Stimulated activated CD8-positive, alpha-beta memory T cell treated with anti-CD3 and anti-CD28 coated beads, Interleukin-15, amount 100 ng/mL, for 48 hours (primary cell): Measurements from ENCODE around the gene EVX2.
A peak's percentile ranks its signal among the peaks of the same experiment; 100 is the strongest.

Experiments
- DNase-seq, 2 donors: peaks; one replicate each; pipeline ENCODE4 v3.0.0-alpha.2; 2020; ENCODE audit warnings: low read depth in 2 of 2

Gene EVX2

DNA sequence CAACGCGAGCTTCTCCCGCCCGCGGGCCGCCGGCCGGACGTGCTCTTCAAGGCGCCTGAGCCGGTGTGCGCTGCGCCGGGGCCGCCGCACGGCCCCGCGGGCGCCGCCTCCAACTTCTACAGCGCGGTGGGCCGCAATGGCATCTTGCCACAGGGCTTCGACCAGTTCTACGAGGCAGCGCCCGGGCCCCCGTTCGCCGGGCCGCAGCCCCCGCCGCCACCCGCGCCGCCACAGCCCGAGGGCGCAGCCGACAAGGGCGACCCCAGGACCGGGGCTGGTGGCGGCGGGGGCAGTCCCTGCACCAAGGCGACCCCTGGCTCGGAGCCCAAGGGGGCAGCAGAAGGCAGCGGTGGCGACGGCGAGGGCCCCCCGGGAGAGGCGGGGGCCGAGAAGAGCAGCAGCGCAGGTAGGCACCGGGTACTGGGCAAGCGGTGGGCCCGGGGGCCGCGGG is 24.0 kb upstream of the EVX2 start:
- no peak for DNase-seq

GRCh38 chr2:176106581-176107539 is 23.1 kb upstream of the EVX2 start, which contains the start of gene HOXD11:
Gene HOXD11 (plus strand): TSS chr2:176107280. CDS start chr2:176107356, 76 bp downstream.
- DNase-seq: no peak

DNA sequence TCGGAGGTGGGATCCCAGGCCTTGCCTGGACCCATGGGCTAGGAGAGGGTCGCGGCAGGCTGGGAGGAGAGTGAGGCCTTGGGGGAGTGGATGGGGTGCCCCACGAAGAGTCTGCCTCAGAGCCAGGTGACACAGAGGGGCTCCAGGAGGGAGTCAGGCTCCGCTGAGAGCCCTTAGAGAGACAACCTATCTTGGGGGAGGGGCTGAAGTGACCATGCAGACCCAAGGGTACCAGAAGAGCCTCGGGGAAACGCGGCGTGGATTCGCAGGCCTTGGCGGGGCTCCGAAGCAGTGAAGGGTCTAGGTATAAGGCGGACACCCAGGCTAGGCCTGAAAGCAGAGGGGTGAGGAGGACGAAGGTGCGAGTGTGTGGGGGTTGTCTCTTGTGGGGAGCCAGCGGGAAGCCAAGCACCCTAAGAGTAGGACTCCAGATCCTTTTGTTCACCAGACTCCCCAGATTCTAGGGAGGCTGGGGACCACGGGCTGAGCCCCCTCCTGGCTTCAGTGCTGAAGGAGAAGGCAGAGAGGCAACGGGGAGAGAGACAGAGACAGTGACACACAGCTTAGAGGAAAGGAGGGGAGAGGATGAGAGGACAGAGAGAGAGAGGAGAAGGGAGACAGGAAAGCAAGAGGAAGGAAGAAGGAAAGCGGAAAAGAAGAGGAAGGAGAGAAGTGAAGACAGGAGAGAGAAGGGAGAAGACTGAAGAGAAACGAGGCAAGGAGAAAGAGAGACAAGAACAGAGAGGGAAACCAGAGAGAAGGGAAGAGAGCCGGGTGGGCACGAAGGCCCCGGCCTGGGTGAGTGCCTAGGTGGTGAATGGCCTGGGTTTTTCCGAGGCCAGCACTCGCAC is 22.2 kb upstream of the EVX2 start:
- DNase-seq: no peak

GRCh38 chr2:176105078-176105729 is 21.4 kb upstream of the EVX2 start:
- no peak for DNase-seq

DNA sequence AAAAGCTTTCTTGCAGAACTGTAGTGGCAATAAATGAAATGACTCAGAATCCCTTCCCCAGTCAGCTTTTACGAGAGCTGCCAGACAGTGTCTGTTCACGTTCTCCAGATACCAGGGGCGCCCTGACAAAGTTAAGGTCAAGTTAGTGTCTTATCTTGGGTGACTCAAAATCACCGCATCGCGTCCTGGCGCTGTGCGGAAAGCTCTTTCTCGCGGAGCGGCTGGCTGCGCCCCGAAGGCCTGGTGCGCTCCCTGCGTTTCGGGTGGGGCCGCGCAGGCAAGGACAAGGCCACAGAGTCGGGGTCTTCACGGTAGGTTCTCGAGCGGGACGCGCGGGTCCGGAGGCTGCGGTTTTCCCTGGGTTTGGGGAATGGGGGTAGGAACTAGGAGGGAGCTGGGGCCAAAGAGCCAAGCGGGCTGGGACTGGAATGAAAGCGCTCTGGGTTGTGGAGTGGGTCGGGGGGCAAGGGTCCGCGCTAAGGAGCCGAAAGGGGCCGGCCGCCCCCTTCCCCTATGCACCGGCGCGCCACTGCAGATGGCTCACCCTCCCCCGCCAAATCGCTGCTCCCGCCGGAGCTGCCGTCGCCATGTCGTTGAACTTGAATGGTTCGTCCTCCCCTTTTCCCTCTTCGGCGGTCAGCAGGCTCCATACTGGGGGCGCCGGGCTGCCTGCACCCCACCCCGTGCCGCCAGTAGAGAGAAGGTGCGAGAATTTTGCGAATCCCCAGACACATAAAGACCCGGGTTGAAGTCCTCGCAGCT is 20.7 kb upstream of the EVX2 start:
- DNase-seq: no peak

DNA sequence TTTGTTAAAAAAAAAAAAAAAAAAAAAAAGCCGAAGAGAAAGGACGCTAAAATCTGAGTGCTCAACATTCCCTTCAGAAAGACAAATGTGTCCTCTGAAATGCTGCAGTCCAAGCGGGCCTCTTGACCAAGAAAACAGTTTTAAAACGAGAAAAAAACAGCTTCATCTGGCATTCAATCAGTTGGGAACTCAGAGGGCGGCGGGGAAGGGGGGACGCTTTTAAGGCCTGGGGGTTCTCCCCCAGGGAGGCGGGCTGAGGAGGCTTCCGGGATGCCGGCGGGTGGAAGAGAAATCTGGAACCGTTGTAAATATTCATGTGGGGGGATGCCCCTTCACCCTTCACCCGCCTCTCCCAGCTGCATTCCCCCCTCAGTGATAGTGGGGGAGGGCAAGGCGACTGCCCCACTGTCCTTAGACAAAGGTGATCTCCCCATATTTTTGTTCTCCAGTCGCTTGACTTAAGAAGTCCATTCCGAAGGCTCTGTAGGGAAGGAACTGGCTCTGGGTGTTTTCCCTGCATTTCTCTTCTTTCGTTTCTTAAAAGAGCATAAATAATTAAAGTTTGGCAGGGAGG is 20.1 kb upstream of the EVX2 start:
- no peak for DNase-seq

DNA sequence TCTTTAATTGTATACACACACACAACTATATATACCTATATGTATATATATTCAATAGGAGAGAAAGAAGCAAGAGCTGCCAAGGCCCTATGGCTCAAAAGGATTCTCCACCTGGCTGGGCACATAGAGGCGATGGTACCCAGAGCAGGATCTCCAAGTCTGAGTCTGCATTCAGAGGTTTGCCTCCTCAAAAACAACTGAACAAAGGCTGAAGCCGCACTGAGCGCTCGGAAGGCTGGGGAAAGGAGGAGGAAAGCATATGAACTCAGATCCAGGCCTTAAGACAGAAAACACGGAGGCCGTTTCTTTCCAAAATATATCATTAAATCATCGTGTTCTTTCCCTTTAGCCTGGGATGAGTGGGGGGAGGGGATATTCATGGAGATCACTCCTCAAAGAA is 19.4 kb upstream of the EVX2 start:
- no peak for DNase-seq

DNA sequence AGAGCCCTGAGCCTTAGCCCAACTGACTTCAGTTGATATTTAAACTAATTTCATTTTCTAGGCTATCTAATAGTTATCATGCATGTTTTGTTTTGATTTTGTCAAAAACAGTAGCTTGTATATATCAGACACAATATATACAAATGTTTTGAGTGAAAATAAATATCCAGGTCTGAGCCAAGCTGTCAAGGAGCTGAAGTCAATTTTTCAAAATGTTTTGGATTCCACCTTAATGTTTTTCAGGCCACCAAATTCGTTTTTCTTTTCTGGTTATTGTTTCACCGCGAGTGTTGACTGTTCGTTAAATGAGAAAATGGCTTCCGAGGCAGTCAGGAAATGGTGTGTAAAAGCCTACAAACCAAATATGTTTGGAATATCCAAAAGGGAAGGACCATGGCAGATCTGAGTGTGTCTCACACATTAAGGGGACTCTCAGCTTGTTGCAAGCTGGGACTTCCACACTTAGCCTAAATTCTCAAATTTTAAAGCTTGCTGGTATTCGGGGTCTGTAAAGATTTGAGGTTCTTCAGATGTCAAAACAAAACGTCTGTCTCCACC is 18.6 kb upstream of the EVX2 start:
- no peak for DNase-seq

DNA sequence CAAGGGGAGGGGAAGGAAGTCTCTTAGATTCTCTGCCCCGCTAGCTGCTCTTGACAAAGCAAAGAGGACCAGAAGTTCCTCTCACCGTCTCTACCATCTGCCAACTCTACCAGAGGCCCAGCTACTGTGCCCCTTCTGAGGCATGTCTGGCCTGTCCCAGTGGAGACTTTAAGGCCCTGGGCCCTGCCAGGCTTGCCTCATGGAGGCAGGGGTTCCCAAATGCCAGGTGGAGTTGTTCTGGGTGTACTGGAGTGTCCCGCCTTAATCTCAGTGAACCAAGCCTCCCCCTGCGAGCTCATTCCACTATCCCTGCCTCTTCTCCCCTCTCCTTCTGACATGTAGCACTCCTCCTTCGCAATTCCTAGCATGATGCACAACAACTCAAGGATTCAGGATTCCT is 18.1 kb upstream of the EVX2 start:
- DNase-seq: no peak

- no peak for DNase-seq
Measured at GRCh38 chr2:176101216-176101830, 17.6 kb upstream of the EVX2 start.

GRCh38 chr2:176100547-176101140 is 16.9 kb upstream of the EVX2 start:
- no peak for DNase-seq

- DNase-seq: no peak
Measured at GRCh38 chr2:176099728-176100546, 16.2 kb upstream of the EVX2 start, which contains the start of gene HOXD12. Gene HOXD12 (plus strand): TSS chr2:176099795. CDS start chr2:176099802, 7 bp downstream.

DNA sequence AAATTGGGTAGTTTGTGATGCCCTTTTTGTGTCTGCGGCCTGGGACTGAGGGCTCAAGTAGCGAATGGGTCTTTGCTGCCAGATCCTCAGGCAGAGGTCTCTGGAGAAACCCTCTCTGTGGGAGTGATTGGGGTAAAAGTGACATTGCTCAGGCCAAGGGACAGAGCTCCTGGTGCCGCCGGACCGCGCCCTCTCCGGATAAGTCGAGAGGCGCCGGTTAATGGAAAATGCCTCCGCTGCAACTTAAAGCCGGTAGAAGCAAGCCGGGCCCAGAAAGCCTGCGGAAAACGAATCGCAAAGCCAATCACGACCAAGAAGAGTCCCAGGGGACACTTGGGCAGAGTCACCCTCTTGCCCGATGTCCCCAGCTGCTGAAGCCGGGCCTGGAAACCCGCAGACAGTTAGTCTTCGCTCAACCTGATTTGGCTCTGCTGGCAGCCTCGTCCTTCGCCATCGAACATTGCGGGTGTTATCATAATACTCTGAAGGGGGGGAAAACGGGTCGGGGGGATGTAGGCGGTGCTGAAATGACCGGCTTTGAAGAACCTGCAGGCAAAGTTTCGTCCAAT is 15.5 kb upstream of the EVX2 start:
- DNase-seq: no peak

GRCh38 chr2:176098366-176099158 is 14.8 kb upstream of the EVX2 start:
- no peak for DNase-seq

- DNase-seq: no peak
Measured at GRCh38 chr2:176097820-176098365, 14.1 kb upstream of the EVX2 start.

- peak; percentile 31 for DNase-seq
Measured at GRCh38 chr2:176096986-176097819, 13.4 kb upstream of the EVX2 start.
